Adrenal gland (tissue), 12 donors: ENCODE data around the gene SEMA6D. TPM values are rescaled to one million over a fixed set of nuclear protein-coding genes. Genes with fewer than 3 reads are reported as not detected.

Source experiments
- DNase-seq, 7 donors: peaks; one replicate each; pipeline ENCODE4 v3.0.0-alpha.2; 2019 to 2020
- H3K27ac ChIP-seq, 5 donors: fragments of 200-600 bp; sonication (generic) in 4 of 5; 1 replicate in 3 of 5; 2 replicates in 2 of 5; pipeline versions ENCODE4 v1.5.1 to v1.8.0; 2016 to 2020; ENCODE audit warnings: mild to moderate bottlenecking in 1 of 5
- H3K27me3 ChIP-seq: fragments of 200-600 bp; 2 replicates; pipeline ENCODE4 v1.8.0; 2021
- H3K36me3 ChIP-seq, 2 donors: fragments of 200-600 bp; replicated peaks in 1 of 2; 1 replicate in 1 of 2; 2 replicates in 1 of 2; pipeline versions ENCODE4 v1.5.1 to v1.8.0; 2018 to 2022
- H3K4me1 ChIP-seq, 2 donors: fragments of 200-600 bp; replicated peaks in 1 of 2; 1 replicate in 1 of 2; 2 replicates in 1 of 2; pipeline versions ENCODE4 v1.5.1 to v1.8.0; 2018 to 2021
- H3K4me3 ChIP-seq, 4 donors: fragments of 200-600 bp; sonication (generic) in 3 of 4; one replicate each; pipeline ENCODE4 v1.5.1; 2016 to 2018
- H3K9me3 ChIP-seq, 3 donors: fragments of 200-600 bp; sonication (generic) in 1 of 3; replicated peaks in 1 of 3; 1 replicate in 2 of 3; 2 replicates in 1 of 3; pipeline versions ENCODE4 v1.5.1 to v1.8.0; 2016 to 2021
- CTCF ChIP-seq, 6 experiments: fragments of 450-650 bp in 4 of 6; fragments of 200-600 bp in 2 of 6; sonication (generic) in 1 of 6; IDR thresholded peaks; 1 replicate in 5 of 6; 2 replicates in 1 of 6; pipeline versions ENCODE4 v1.5.1 to v1.8.0; 2016 to 2021; ENCODE audit warnings: antibody characterized with exemption in 6 of 6, mild to moderate bottlenecking in 2 of 6, moderate library complexity in 1 of 6
- POLR2A ChIP-seq, 2 donors: fragments of 450-650 bp; IDR thresholded peaks; one replicate each; pipeline ENCODE4 v1.6.1; 2017; ENCODE audit warnings: antibody characterized with exemption in 2 of 2, mild to moderate bottlenecking in 2 of 2, moderate library complexity in 1 of 2
- WGBS, 4 donors: extraction: QIAGEN DNeasy Blood & Tissue Kit in 2 of 4; methylation state at CpG; one replicate each; pipeline versions ENCODE4 v1.1.5 to v1.1.7; 2013 to 2017; 5-methylcytosine and 5-hydroxymethylcytosine counted together
- intact Hi-C, 2 donors: fragments of 100-400 bp; cut with DNase I; formaldehyde crosslinking; loops; one replicate each; pipeline versions ENCODE4 v1.14.1 to v1.15.0; 2022 to 2023
- polyA plus RNA-seq, 3 donors: library from polyadenylated mRNA; stranded (reverse); fragments of 200-250 nt in 2 of 3; fragments of 350-450 nt in 1 of 3; fragmentation: Illumina TruSeq in 1 of 3; extraction: RNeasy Lipid Tissue Mini Kit (QIAGEN cat#74804) in 1 of 3; gene quantifications; one replicate each; pipeline ENCODE4 v1.2.3, GENCODE V29; 2013 to 2014
- total RNA-seq, 9 donors: library from RNA; depleted of rRNA in 4 of 9; stranded (reverse); fragments of >200 nt in 4 of 9; fragments of 120-200 nt in 1 of 9; fragmentation: NEBNext Ultra II Directional in 1 of 9; extraction: Animal tissue kit (Norgen Biotek cat#: 25700) in 1 of 9; gene quantifications; one replicate each; pipeline versions ENCODE4 v1.1.0 to v1.2.4, GENCODE V29; 2013 to 2023
- donor health status: healthy with polysubstance abuse.
- donor health status: Bipolar disorder and iron deficiency.
- donor health status: DM: yes; HTN: yes; CAD: no.
- donor health status: DM: no; HTN: no; CAD: no.
- donor health status: DM: no; HTN: no; CAD: no.
- donor health status: DM: yes; HTN: yes; CAD: no.

The SEMA6D gene
- total and polyA plus RNA-seq, 12 donors = 0.30 to 10.3 (median 2.5) TPM

- Histone ChIP-seq H3K27ac (no peak overlapping the region), H3K9me3 (peaks cover 0 to 9% (median 0%) of the 10 kb centered on the region in 3 donors), H3K36me3 (no peaks in the 10 kb centered on the region), H3K27me3 (no peaks in the 10 kb centered on the region), H3K4me1 (no peaks in the 10 kb centered on the region), H3K4me3 (no peak overlapping the region)
- intact Hi-C loops = no loop called here
- 51 to 88% (median 83%) methylated on average over 3 of the region's 3 CpGs for WGBS, 4 donors
- TF ChIP-seq POLR2A (IDR thresholded peaks at IDR 0.05) (no peak), CTCF (IDR thresholded peaks at IDR 0.05) (no peak)
- no peak for DNase-seq
Measured at GRCh38 chr15:47757331-47757730, 40.0 kb downstream of the SEMA6D start.

GRCh38 chr15:47762621-47763020 lies 45.3 kb downstream of the SEMA6D start:
- H3K36me3 ChIP-seq = no peaks in the 10 kb centered on the region
- no peak overlapping the region for H3K4me3 ChIP-seq
- H3K9me3 ChIP-seq = no peaks in the 10 kb centered on the region
- no peak for DNase-seq
- no peaks in the 10 kb centered on the region for H3K27me3 ChIP-seq
- TF ChIP-seq CTCF (IDR thresholded peaks at IDR 0.05) (no peak), POLR2A (IDR thresholded peaks at IDR 0.05) (no peak)
- 85 to 95% (median 89%) methylated on average over 3 of the region's 3 CpGs for WGBS, 4 donors
- no peaks in the 10 kb centered on the region for H3K4me1 ChIP-seq
- H3K27ac ChIP-seq = no peak overlapping the region
- intact Hi-C loops = no loop called here

- no peak for DNase-seq
- H3K27me3 ChIP-seq = no peaks in the 10 kb centered on the region
- no peaks in the 10 kb centered on the region for H3K9me3 ChIP-seq
- WGBS, 4 donors = 87 to 93% (median 89%) methylated on average over 13 of the region's 13 CpGs
- H3K4me1 ChIP-seq = no peaks in the 10 kb centered on the region
- no peak for TF ChIP-seq CTCF (IDR thresholded peaks at IDR 0.05)
- TF ChIP-seq POLR2A (IDR thresholded peaks at IDR 0.05) = no peak
- no peak overlapping the region for H3K27ac ChIP-seq
- no peaks in the 10 kb centered on the region for H3K36me3 ChIP-seq
- intact Hi-C loops = no loop called here
- no peak overlapping the region for H3K4me3 ChIP-seq
Measured at GRCh38 chr15:47764666-47765065, 47.4 kb downstream of the SEMA6D start.

GRCh38 chr15:47766406-47766805 lies 49.1 kb downstream of the SEMA6D start:
- intact Hi-C loops = no loop called here
- Histone ChIP-seq H3K4me3 (no peak overlapping the region), H3K27ac (no peak overlapping the region), H3K4me1 (no peaks in the 10 kb centered on the region), H3K27me3 (no peaks in the 10 kb centered on the region), H3K9me3 (no peaks in the 10 kb centered on the region), H3K36me3 (no peaks in the 10 kb centered on the region)
- 78 to 94% (median 84%) methylated on average over 5 of the region's 5 CpGs for WGBS, 4 donors
- TF ChIP-seq POLR2A (IDR thresholded peaks at IDR 0.05) (no peak), CTCF (IDR thresholded peaks at IDR 0.05) (no peak)
- no peak for DNase-seq
